Calu3 (cell line): ENCODE results near the gene HNRNPAB. TPM values are rescaled to one million over a fixed set of nuclear protein-coding genes. Genes with fewer than 3 reads are reported as not detected.
"Not testable (repeated sequence)": the region's sequence is repeated elsewhere in the genome, so short reads cannot be mapped to it uniquely, and the experiment has no call there.

Source experiments
- BruUV-seq: library from RNA; stranded (reverse); fragments of 400-500 nt; replicated peaks from 2 replicates; lab custom pipeline; 2021; lab: Mats Ljungman, UMichigan
- CTCF ChIA-PET: fragments of 300-600 bp; sonication (Branson Sonifier 250); formaldehyde crosslinking; loops from one replicate; lab custom pipeline; 2022; ENCODE audit warnings: antibody characterized with exemption; lab: Charles Lee
- DNase-seq: peaks from one replicate; pipeline ENCODE4 v3.0.0; 2022
- H3K27ac Mint-ChIP-seq: one replicate; pipeline ENCODE4 v1.8.0; 2022; ENCODE audit warnings: mixed read lengths; ENCODE audit not compliant: unreplicated experiment
- H3K27me3 Mint-ChIP-seq: one replicate; pipeline ENCODE4 v1.8.0; 2022; ENCODE audit warnings: mixed read lengths; ENCODE audit not compliant: unreplicated experiment
- H3K36me3 Mint-ChIP-seq: one replicate; pipeline ENCODE4 v1.8.0; 2022; ENCODE audit warnings: mild to moderate bottlenecking, moderate library complexity, mixed read lengths; ENCODE audit not compliant: insufficient read depth, unreplicated experiment
- H3K4me1 Mint-ChIP-seq: one replicate; pipeline ENCODE4 v1.8.0; 2022; ENCODE audit warnings: mild to moderate bottlenecking, low read depth, mixed read lengths; ENCODE audit not compliant: unreplicated experiment
- H3K4me3 Mint-ChIP-seq: one replicate; pipeline ENCODE4 v1.8.0; 2022; ENCODE audit warnings: mild to moderate bottlenecking, low read depth, moderate library complexity, mixed read lengths; ENCODE audit not compliant: unreplicated experiment
- H3K9me3 Mint-ChIP-seq: one replicate; pipeline ENCODE4 v1.8.0; 2022; ENCODE audit warnings: low read depth, mixed read lengths; ENCODE audit not compliant: unreplicated experiment
- intact Hi-C: fragments of 100-400 bp; cut with micrococcal nuclease; formaldehyde crosslinking; loops from one replicate; pipeline ENCODE4 v1.10.0; 2022; ENCODE audit not compliant: unreplicated experiment
- total RNA-seq: library from RNA; stranded (reverse); gene quantifications from 2 replicates; pipeline ENCODE4 v1.2.3, GENCODE V29; 2022
- TF ChIP-seq, protein P1 (sequence below): fragments of 200-600 bp; IDR thresholded peaks from one replicate; pipeline ENCODE4 v1.8.0; 2022; ENCODE audit warnings: antibody characterized with exemption; ENCODE audit not compliant: unreplicated experiment

Gene HNRNPAB
- total RNA-seq, 1 experiment from 2014 or later, result 314 TPM

DNA sequence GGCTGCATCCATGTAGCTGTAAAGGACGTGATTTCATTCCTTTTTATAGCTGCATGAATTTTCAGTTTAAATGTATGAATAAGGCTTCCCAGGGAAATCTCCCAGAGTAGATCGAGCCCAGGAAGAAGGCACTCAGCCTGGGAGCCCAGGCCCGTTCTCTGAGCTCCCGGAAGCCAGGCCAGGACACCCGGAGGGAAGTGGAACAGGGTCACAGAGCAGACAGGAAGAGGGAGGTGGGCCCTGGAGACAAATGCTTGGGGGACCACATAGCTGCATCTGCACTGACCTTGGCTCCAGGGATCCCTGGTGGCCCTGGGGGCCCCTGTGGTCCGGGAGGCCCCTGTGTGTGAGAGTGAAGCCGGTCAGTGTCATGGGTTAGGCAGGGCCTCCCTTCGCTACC, 47.9 kb downstream of the HNRNPAB start:
- Mint-ChIP-seq H3K27me3 (peaks cover 34% of the 10 kb centered on the region), H3K27ac (no peak overlapping the region), H3K4me3 (no peak overlapping the region), H3K4me1 (no peaks in the 10 kb centered on the region), H3K9me3 (no peaks in the 10 kb centered on the region), H3K36me3 (no peaks in the 10 kb centered on the region)
- intact Hi-C loops, result no loop called here
- no peak for DNase-seq
- CTCF ChIA-PET, result no interaction called here
- BruUV-seq, result no TSS peak
- TF ChIP-seq, protein P1, sequence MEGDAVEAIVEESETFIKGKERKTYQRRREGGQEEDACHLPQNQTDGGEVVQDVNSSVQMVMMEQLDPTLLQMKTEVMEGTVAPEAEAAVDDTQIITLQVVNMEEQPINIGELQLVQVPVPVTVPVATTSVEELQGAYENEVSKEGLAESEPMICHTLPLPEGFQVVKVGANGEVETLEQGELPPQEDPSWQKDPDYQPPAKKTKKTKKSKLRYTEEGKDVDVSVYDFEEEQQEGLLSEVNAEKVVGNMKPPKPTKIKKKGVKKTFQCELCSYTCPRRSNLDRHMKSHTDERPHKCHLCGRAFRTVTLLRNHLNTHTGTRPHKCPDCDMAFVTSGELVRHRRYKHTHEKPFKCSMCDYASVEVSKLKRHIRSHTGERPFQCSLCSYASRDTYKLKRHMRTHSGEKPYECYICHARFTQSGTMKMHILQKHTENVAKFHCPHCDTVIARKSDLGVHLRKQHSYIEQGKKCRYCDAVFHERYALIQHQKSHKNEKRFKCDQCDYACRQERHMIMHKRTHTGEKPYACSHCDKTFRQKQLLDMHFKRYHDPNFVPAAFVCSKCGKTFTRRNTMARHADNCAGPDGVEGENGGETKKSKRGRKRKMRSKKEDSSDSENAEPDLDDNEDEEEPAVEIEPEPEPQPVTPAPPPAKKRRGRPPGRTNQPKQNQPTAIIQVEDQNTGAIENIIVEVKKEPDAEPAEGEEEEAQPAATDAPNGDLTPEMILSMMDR, result no peak

DNA sequence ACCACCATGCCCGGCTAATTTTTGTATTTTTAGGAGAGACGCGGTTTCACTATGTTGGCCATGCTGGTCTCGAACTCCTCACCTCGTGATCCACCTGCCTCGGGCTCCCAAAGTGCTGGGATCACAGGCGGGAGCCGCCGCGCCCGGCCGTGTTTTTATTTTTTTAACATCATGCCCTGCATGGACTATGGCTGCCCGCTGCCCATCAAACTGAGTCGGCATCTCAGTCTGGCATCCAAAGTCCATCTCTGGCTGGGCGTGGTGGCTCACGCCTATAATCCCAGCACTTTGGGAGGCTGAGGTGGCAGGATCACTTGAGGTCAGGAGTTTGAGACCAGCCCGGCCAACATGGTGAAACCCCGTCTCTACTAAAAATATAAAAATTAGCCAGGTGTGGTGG, 49.3 kb downstream of the HNRNPAB start:
- H3K4me1 Mint-ChIP-seq, DNase-seq, BruUV-seq, CTCF ChIA-PET, H3K27ac Mint-ChIP-seq, H3K9me3 Mint-ChIP-seq, H3K36me3 Mint-ChIP-seq, intact Hi-C loops, H3K4me3 Mint-ChIP-seq: not testable (repeated sequence)
- H3K27me3 Mint-ChIP-seq, result peaks cover 34% of the 10 kb centered on the region

DNA sequence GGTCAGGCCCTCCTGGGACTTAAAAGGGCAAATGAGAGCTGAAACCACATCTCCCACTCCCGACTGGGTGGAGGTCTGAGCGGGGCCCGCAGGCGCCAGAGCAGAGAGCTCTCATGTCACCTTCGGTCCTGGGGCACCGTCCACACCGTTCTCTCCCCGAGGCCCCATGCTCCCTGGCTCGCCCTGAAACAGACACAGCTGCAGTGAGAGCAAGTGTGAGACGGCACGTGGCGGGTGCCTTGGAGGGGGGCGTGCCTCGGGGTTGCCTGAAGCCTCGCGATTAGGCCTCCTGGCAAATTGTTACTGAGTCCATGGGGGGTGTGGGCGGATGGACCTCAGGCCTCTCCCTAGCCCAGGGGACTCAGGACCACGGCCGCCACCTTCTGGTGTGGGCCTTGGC, 52.4 kb downstream of the HNRNPAB start:
- Mint-ChIP-seq H3K36me3 (no peaks in the 10 kb centered on the region), H3K9me3 (no peaks in the 10 kb centered on the region), H3K27me3 (peaks cover 52% of the 10 kb centered on the region), H3K4me1 (no peaks in the 10 kb centered on the region), H3K27ac (no peak overlapping the region), H3K4me3 (no peak overlapping the region)
- no TSS peak for BruUV-seq
- intact Hi-C loops, result no loop called here
- CTCF ChIA-PET, result no interaction called here
- no peak for DNase-seq
- TF ChIP-seq, protein P1, result no peak

DNA sequence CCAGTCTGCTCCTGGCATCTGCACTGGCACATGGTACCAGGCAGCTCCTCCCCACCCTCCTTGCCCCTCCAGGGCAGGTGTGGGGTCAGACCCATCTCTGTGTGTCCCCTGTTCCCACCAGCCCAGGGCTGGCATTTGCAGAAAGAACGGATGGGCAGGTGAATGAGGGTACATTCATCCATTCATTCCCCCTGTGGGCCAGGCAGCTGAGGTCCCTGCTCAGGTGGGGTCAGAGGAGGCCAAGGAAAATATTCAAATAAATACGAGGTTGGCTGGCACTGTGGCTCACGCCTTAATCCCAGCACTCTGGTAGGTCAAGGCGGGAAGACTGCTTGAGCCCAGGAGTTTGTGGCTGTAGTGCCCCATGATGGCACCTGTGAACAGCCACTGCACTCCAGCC, 53.3 kb downstream of the HNRNPAB start:
- TF ChIP-seq, protein P1, result no peak
- peaks cover 46% of the 10 kb centered on the region for H3K27me3 Mint-ChIP-seq
- no peak for DNase-seq
- H3K4me1 Mint-ChIP-seq, result no peaks in the 10 kb centered on the region
- H3K36me3 Mint-ChIP-seq, result no peaks in the 10 kb centered on the region
- intact Hi-C loops, result no loop called here
- no TSS peak for BruUV-seq
- no peak overlapping the region for H3K4me3 Mint-ChIP-seq
- H3K9me3 Mint-ChIP-seq, result no peaks in the 10 kb centered on the region
- CTCF ChIA-PET, result no interaction called here
- no peak overlapping the region for H3K27ac Mint-ChIP-seq

DNA sequence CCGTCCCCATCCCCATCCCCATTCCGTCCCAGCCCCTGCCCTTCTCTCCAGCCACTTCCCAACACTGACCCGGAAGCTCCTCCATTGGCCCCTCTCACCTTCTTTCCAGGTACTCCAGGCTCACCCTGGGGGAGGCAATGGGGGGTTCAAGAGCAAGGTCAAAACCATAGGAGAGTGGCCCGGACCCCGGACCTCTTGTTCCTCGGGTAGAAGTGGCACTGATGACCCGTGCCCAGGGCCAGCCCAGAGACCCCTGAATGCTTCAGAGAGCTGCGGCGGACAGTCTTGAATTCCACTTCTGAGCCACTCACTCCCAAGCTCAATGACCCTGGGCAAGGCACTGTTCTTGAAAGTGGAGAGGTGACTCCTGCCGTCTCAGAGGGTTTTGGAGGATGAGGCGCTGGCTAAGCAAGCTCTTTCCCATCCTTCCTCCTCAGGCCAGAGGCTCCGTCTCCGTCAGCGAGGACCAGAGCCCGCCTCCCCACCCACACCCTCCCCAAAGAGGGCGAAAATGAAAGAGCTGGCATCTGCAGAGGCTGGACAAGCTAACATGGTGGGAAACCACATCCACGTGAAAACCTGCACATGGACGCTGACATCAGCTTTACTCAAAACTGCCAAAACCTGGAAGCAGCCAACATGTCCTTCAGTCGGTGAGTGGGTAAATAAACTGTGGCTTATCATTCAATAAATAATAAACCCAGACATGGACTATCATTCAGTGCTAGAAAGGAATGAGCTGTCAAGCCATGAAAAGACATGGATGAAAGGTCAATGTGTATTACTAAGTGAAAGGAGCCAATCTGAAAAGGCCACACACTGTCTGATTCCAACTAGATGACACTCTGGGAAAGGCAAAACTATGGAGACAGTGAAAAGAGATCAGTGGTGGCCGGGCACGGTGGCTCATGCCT, 55.5 kb downstream of the HNRNPAB start:
- CTCF ChIA-PET, result interaction anchor here (0.6 to 0.7 kb wide), 3 partner anchors 333 to 1224 kb away, joined by 3 to 4 read pairs (median 4); no protein-coding TSS in a partner anchor
- intact Hi-C loops, result no loop called here
- no peak overlapping the region for H3K4me3 Mint-ChIP-seq
- TF ChIP-seq, protein P1, result no peak
- no peaks in the 10 kb centered on the region for H3K9me3 Mint-ChIP-seq
- no peaks in the 10 kb centered on the region for H3K4me1 Mint-ChIP-seq
- peaks cover 34% of the 10 kb centered on the region for H3K27me3 Mint-ChIP-seq
- DNase-seq, result no peak
- no TSS peak for BruUV-seq
- H3K27ac Mint-ChIP-seq, result no peak overlapping the region
- H3K36me3 Mint-ChIP-seq, result no peaks in the 10 kb centered on the region
